GM23338 (cell line): ENCODE data around the gene MEGF11. TPM values are rescaled to one million over a fixed set of nuclear protein-coding genes. Genes with fewer than 3 reads are reported as not detected.

Source experiments
- ATAC-seq: fragments of 200-7000 bp; cut with Tn5 transposase; 3 replicates; pipeline ENCODE4 v1.9.1; 2020
- DNase-seq: peaks from one replicate; pipeline ENCODE4 v3.0.0-alpha.2; 2015; ENCODE audit warnings: low spot score
- H2AFZ ChIP-seq: fragments of 200-600 bp; sonication (generic); 2 replicates; pipeline ENCODE4 v1.8.0; 2016; ENCODE audit warnings: antibody characterized with exemption, mild to moderate bottlenecking, moderate library complexity
- H3F3A ChIP-seq: fragments of 200-600 bp; sonication (generic); replicated peaks from 2 replicates; pipeline ENCODE4 v1.8.0; 2017; ENCODE audit warnings: antibody characterized with exemption, mixed run types, low read depth
- H3K27ac ChIP-seq: fragments of 200-600 bp; sonication (generic); 2 replicates; pipeline ENCODE4 v1.6.1; 2016; ENCODE audit warnings: low read depth
- H3K27me3 ChIP-seq: fragments of 200-600 bp; sonication (generic); 2 replicates; pipeline ENCODE4 v1.8.0; 2016; ENCODE audit warnings: mild to moderate bottlenecking, mixed run types, moderate library complexity; ENCODE audit not compliant: insufficient read depth
- H3K36me3 ChIP-seq: fragments of 200-600 bp; sonication (generic); 2 replicates; pipeline ENCODE4 v1.8.0; 2016; ENCODE audit warnings: mild to moderate bottlenecking; ENCODE audit not compliant: insufficient read depth
- H3K4me1 ChIP-seq: fragments of 200-600 bp; sonication (generic); 2 replicates; pipeline ENCODE4 v1.8.0; 2016; ENCODE audit warnings: mild to moderate bottlenecking, moderate library complexity; ENCODE audit not compliant: insufficient read depth
- H3K4me2 ChIP-seq: fragments of 200-600 bp; sonication (generic); 2 replicates; pipeline ENCODE4 v1.7.1; 2017; ENCODE audit warnings: mixed run types
- H3K4me3 ChIP-seq: fragments of 200-600 bp; sonication (generic); 2 replicates; pipeline ENCODE4 v1.6.1; 2016; ENCODE audit warnings: mixed run types
- H3K79me2 ChIP-seq: fragments of 200-600 bp; sonication (generic); replicated peaks from 2 replicates; pipeline ENCODE4 v1.8.0; 2017; ENCODE audit warnings: mild to moderate bottlenecking; ENCODE audit not compliant: insufficient read depth
- H3K9me2 ChIP-seq: fragments of 200-600 bp; sonication (generic); 2 replicates; pipeline ENCODE4 v1.8.0; 2017; ENCODE audit not compliant: insufficient read depth
- H4K20me1 ChIP-seq: fragments of 200-600 bp; sonication (generic); replicated peaks from 2 replicates; pipeline ENCODE4 v1.8.0; 2017; ENCODE audit warnings: mild to moderate bottlenecking; ENCODE audit not compliant: insufficient read depth
- H3K27ac Mint-ChIP-seq: 2 replicates; pipeline ENCODE4 v1.8.0; 2020; ENCODE audit warnings: inconsistent platforms, mild to moderate bottlenecking, moderate library complexity, mixed read lengths
- H3K27me3 Mint-ChIP-seq: 3 replicates; pipeline ENCODE4 v1.8.0; 2022; ENCODE audit warnings: low read depth, mild to moderate bottlenecking, moderate library complexity, mixed read lengths, inconsistent platforms; ENCODE audit not compliant: insufficient read depth, poor library complexity
- H3K36me3 Mint-ChIP-seq: 3 replicates; pipeline ENCODE4 v1.8.0; 2021; ENCODE audit warnings: low read depth, mild to moderate bottlenecking, inconsistent platforms, moderate library complexity, mixed read lengths
- H3K4me1 Mint-ChIP-seq: 3 replicates; pipeline ENCODE4 v1.8.0; 2020; ENCODE audit warnings: mild to moderate bottlenecking, inconsistent platforms, mixed read lengths
- H3K4me3 Mint-ChIP-seq: 3 replicates; pipeline ENCODE4 v1.8.0; 2021; ENCODE audit warnings: moderate library complexity, mild to moderate bottlenecking, inconsistent platforms, mixed read lengths
- H3K9me3 Mint-ChIP-seq: 3 replicates; pipeline ENCODE4 v1.8.0; 2020; ENCODE audit warnings: moderate library complexity, mild to moderate bottlenecking, inconsistent platforms, mixed read lengths
- EZH2phosphoT487 ChIP-seq: fragments of 200-600 bp; sonication (generic); IDR thresholded peaks from one replicate; pipeline ENCODE4 v1.8.1; 2018; ENCODE audit warnings: antibody characterized with exemption; ENCODE audit not compliant: unreplicated experiment
- JUNB ChIP-seq: IDR thresholded peaks from one replicate; pipeline ENCODE4 v1.6.1; 2016; ENCODE audit warnings: antibody characterized with exemption; ENCODE audit not compliant: unreplicated experiment
- NANOG ChIP-seq: IDR thresholded peaks from 2 replicates; pipeline ENCODE4 v1.6.1; 2016; ENCODE audit warnings: antibody characterized with exemption, borderline replicate concordance
- POLR2AphosphoS5 ChIP-seq: IDR thresholded peaks from 2 replicates; pipeline ENCODE4 v1.6.1; 2016; ENCODE audit warnings: antibody characterized with exemption, low read depth
- STAT1 ChIP-seq: IDR thresholded peaks from one replicate; pipeline ENCODE4 v1.6.1; 2016; ENCODE audit warnings: antibody characterized with exemption; ENCODE audit not compliant: unreplicated experiment
- polyA plus RNA-seq: library from polyadenylated mRNA; unstranded; fragments of >200 nt; fragmentation: Nextera tagmentation; extraction: Ambion mirVana; gene quantifications from 2 replicates; pipeline ENCODE4 v1.2.1, GENCODE V29; 2016
- total RNA-seq: library from RNA; depleted of rRNA; stranded (reverse); fragments of >200 nt; shearing (Covaris generic); gene quantifications from 2 replicates; pipeline ENCODE4 v1.2.3, GENCODE V29; 2014
- TF ChIP-seq, protein P1 (sequence below): fragments of 250-450 bp; sonication (Bioruptor Pico); IDR thresholded peaks from 2 replicates; pipeline ENCODE4 v1.5.0; 2020; ENCODE audit warnings: mild to moderate bottlenecking, moderate library complexity
- TF ChIP-seq, protein P2 (sequence below), 2 experiments: fragments of 200-600 bp in 1 of 2; sonication (generic) in 1 of 2; conservative IDR thresholded peaks; 2 replicates each; pipeline versions ENCODE4 v1.5.1 to v1.6.1; 2016 to 2017; ENCODE audit warnings: antibody characterized with exemption in 2 of 2, low read depth in 2 of 2, mild to moderate bottlenecking in 2 of 2, moderate library complexity in 1 of 2
- TF ChIP-seq, protein P3 (sequence below): IDR thresholded peaks from 2 replicates; pipeline ENCODE4 v1.6.1; 2016; ENCODE audit warnings: antibody characterized with exemption

Gene MEGF11
- total and polyA plus RNA-seq, 2 experiments from 2014 or later = 1.3 to 1.9 TPM

DNA sequence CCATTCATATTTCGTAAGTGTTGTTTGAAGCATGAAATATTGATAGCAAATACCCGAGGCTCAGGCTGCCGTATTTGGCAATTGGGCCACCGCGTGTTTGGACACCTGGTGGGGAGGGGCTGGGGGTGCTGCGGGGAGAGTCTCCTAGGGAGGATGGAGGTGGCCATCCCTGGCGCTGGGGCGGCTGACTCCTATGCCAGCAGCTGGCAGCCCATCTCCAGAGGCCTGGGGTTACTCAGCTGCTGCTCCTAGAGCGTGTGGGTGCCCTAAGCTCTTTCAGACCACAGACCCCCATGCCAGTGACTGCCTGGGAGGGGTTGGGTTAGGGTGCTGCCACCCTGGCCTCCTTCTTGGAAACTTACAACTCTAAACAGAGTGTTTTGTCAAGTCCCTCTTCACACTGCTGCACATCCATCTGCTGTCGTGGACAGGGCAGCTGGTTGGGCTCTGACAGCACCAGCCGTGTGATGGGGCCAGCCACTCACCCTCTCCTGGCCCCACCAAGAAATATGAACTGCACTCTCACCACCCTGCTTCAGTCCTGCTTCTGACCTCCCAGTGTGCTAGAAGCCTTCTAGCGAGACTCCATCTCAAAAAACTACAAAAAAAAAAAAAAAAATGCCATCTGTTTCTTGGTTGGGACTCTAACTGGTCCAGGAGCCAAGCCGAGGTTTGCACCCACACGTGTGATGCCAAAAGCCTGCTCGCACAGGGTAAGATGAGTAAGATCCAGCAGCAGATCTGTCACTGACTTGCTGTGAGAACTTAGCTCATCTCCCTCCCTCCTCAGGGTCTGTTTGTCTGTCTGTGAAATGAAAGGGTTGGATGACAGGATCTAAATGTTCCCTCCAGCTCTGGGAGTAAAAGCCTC lies 156.2 kb downstream of the MEGF11 start:
- Mint-ChIP-seq H3K27ac (no peak overlapping the region), H3K4me3 (no peak overlapping the region)
- H3K4me1 ChIP-seq = peaks cover 6% of the 10 kb centered on the region

DNA sequence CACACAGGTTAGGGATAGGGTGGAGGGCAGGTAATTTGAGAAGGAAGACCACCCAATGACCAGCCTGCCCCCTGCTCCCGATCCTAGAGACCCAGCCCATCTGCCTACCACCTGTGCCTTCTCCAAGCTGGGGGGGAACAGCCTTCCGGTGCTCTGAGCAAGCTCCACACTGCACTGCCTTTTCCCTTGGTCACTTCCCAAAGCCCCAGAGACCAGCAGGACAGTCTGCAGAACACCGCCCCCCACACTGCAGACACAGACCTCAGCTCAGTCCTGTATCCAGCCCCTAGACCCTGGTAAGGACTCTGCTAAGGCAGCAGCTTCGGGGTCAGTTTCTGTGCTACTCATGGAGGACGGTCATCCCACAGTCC lies 156.9 kb downstream of the MEGF11 start:
- Mint-ChIP-seq H3K4me1 (peaks cover 13% of the 10 kb centered on the region), H3K4me3 (no peak overlapping the region), H3K27ac (no peak overlapping the region), H3K27me3 (peaks cover 13% of the 10 kb centered on the region), H3K9me3 (no peaks in the 10 kb centered on the region), H3K36me3 (no peaks in the 10 kb centered on the region)
- peaks cover 5% of the 10 kb centered on the region for H3K4me1 ChIP-seq
- no peak overlapping the region for H3K4me2 ChIP-seq
- ATAC-seq = no peak
- no peaks in the 10 kb centered on the region for H3K36me3 ChIP-seq
- DNase-seq = no peak
- no peaks in the 10 kb centered on the region for H3K79me2 ChIP-seq
- H3K27me3 ChIP-seq = no peaks in the 10 kb centered on the region
- TF ChIP-seq, protein P1, sequence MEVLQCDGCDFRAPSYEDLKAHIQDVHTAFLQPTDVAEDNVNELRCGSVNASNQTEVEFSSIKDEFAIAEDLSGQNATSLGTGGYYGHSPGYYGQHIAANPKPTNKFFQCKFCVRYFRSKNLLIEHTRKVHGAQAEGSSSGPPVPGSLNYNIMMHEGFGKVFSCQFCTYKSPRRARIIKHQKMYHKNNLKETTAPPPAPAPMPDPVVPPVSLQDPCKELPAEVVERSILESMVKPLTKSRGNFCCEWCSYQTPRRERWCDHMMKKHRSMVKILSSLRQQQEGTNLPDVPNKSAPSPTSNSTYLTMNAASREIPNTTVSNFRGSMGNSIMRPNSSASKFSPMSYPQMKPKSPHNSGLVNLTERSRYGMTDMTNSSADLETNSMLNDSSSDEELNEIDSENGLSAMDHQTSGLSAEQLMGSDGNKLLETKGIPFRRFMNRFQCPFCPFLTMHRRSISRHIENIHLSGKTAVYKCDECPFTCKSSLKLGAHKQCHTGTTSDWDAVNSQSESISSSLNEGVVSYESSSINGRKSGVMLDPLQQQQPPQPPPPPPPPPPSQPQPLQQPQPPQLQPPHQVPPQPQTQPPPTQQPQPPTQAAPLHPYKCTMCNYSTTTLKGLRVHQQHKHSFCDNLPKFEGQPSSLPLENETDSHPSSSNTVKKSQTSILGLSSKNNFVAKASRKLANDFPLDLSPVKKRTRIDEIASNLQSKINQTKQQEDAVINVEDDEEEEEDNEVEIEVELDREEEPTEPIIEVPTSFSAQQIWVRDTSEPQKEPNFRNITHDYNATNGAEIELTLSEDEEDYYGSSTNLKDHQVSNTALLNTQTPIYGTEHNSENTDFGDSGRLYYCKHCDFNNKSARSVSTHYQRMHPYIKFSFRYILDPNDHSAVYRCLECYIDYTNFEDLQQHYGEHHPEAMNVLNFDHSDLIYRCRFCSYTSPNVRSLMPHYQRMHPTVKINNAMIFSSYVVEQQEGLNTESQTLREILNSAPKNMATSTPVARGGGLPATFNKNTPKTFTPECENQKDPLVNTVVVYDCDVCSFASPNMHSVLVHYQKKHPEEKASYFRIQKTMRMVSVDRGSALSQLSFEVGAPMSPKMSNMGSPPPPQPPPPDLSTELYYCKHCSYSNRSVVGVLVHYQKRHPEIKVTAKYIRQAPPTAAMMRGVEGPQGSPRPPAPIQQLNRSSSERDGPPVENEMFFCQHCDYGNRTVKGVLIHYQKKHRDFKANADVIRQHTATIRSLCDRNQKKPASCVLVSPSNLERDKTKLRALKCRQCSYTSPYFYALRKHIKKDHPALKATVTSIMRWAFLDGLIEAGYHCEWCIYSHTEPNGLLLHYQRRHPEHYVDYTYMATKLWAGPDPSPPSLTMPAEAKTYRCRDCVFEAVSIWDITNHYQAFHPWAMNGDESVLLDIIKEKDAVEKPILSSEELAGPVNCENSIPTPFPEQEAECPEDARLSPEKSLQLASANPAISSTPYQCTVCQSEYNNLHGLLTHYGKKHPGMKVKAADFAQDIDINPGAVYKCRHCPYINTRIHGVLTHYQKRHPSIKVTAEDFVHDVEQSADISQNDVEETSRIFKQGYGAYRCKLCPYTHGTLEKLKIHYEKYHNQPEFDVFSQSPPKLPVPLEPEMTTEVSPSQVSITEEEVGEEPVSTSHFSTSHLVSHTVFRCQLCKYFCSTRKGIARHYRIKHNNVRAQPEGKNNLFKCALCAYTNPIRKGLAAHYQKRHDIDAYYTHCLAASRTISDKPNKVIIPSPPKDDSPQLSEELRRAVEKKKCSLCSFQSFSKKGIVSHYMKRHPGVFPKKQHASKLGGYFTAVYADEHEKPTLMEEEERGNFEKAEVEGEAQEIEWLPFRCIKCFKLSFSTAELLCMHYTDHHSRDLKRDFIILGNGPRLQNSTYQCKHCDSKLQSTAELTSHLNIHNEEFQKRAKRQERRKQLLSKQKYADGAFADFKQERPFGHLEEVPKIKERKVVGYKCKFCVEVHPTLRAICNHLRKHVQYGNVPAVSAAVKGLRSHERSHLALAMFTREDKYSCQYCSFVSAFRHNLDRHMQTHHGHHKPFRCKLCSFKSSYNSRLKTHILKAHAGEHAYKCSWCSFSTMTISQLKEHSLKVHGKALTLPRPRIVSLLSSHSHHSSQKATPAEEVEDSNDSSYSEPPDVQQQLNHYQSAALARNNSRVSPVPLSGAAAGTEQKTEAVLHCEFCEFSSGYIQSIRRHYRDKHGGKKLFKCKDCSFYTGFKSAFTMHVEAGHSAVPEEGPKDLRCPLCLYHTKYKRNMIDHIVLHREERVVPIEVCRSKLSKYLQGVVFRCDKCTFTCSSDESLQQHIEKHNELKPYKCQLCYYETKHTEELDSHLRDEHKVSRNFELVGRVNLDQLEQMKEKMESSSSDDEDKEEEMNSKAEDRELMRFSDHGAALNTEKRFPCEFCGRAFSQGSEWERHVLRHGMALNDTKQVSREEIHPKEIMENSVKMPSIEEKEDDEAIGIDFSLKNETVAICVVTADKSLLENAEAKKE (CRISPR knock-in tag) = no peak
- no peak for TF ChIP-seq EZH2phosphoT487
- TF ChIP-seq JUNB = no peak
- H3K4me3 ChIP-seq = no peak overlapping the region
- no peaks in the 10 kb centered on the region for H4K20me1 ChIP-seq
- no peaks in the 10 kb centered on the region for H3F3A ChIP-seq
- no peak overlapping the region for H2AFZ ChIP-seq
- no peak overlapping the region for H3K27ac ChIP-seq
- H3K9me2 ChIP-seq = no peaks in the 10 kb centered on the region

More for the DNA sequence above, 156.2 kb downstream of the MEGF11 start:
- Histone ChIP-seq H3F3A (no peaks in the 10 kb centered on the region), H4K20me1 (no peaks in the 10 kb centered on the region), H2AFZ (no peak overlapping the region), H3K27ac (no peak overlapping the region), H3K36me3 (no peaks in the 10 kb centered on the region), H3K79me2 (no peaks in the 10 kb centered on the region), H3K9me2 (no peaks in the 10 kb centered on the region), H3K4me3 (no peak overlapping the region), H3K27me3 (no peaks in the 10 kb centered on the region), H3K4me2 (no peak overlapping the region)
- peaks cover 13% of the 10 kb centered on the region for H3K27me3 Mint-ChIP-seq
- TF ChIP-seq POLR2AphosphoS5 (no peak), STAT1 (no peak), NANOG (no peak), JUNB (no peak)
- TF ChIP-seq, protein P2, sequence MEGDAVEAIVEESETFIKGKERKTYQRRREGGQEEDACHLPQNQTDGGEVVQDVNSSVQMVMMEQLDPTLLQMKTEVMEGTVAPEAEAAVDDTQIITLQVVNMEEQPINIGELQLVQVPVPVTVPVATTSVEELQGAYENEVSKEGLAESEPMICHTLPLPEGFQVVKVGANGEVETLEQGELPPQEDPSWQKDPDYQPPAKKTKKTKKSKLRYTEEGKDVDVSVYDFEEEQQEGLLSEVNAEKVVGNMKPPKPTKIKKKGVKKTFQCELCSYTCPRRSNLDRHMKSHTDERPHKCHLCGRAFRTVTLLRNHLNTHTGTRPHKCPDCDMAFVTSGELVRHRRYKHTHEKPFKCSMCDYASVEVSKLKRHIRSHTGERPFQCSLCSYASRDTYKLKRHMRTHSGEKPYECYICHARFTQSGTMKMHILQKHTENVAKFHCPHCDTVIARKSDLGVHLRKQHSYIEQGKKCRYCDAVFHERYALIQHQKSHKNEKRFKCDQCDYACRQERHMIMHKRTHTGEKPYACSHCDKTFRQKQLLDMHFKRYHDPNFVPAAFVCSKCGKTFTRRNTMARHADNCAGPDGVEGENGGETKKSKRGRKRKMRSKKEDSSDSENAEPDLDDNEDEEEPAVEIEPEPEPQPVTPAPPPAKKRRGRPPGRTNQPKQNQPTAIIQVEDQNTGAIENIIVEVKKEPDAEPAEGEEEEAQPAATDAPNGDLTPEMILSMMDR (conservative IDR thresholded peaks at IDR 0.05; ENCODE audit: low read depth in 2 of 2) = no peak
- TF ChIP-seq, protein P3, sequence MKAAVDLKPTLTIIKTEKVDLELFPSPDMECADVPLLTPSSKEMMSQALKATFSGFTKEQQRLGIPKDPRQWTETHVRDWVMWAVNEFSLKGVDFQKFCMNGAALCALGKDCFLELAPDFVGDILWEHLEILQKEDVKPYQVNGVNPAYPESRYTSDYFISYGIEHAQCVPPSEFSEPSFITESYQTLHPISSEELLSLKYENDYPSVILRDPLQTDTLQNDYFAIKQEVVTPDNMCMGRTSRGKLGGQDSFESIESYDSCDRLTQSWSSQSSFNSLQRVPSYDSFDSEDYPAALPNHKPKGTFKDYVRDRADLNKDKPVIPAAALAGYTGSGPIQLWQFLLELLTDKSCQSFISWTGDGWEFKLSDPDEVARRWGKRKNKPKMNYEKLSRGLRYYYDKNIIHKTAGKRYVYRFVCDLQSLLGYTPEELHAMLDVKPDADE = no peak
- no peaks in the 10 kb centered on the region for H3K36me3 Mint-ChIP-seq
- DNase-seq (no peak), ATAC-seq (no peak)
- H3K4me1 Mint-ChIP-seq = peaks cover 16% of the 10 kb centered on the region
- H3K9me3 Mint-ChIP-seq = no peaks in the 10 kb centered on the region
